IMR-90 (cell line): ENCODE data around the gene USP20. TPM values are rescaled to one million over a fixed set of nuclear protein-coding genes. Genes with fewer than 3 reads are reported as not detected.

Experiments
- ATAC-seq: fragments of 200-7000 bp; cut with Tn5 transposase; 2 replicates; pipeline ENCODE4 v1.9.1; 2020; ENCODE audit warnings: low read depth, mild to moderate bottlenecking, moderate library complexity
- BruUV-seq: library from RNA; stranded (reverse); fragments of 400-500 nt; replicated peaks from 2 replicates; lab custom pipeline; 2021; lab: Mats Ljungman, UMichigan
- CTCF ChIA-PET: fragments of 300-600 bp; formaldehyde crosslinking; extraction: SDS; loops from one replicate; lab custom pipeline; 2021; ENCODE audit warnings: antibody characterized with exemption; lab: Yijun Ruan, JAX
- POLR2A ChIA-PET: fragments of 300-600 bp; sonication (Branson Sonifier 250); formaldehyde crosslinking; loops from one replicate; lab custom pipeline; 2022; ENCODE audit warnings: antibody characterized with exemption; ENCODE audit not compliant: unreplicated experiment; lab: Charles Lee
- DNase-seq: peaks from one replicate; pipeline ENCODE4 v3.0.0; 2013
- H2AFZ ChIP-seq: replicated peaks from 2 replicates; pipeline ENCODE3; 2013; ENCODE audit warnings: low read length, mild to moderate bottlenecking; ENCODE audit not compliant: poor library complexity
- H2AK5ac ChIP-seq: 2 replicates; pipeline ENCODE4 v1.6.1; 2013; ENCODE audit warnings: low read depth, low read length, inconsistent platforms
- H2AK9ac ChIP-seq: replicated peaks from 2 replicates; pipeline ENCODE3; 2013; ENCODE audit warnings: mild to moderate bottlenecking, low read depth, low read length, moderate library complexity; ENCODE audit not compliant: poor library complexity
- H2BK120ac ChIP-seq: 2 replicates; pipeline ENCODE4 v1.6.1; 2013; ENCODE audit warnings: low read depth, low read length, inconsistent platforms
- H2BK15ac ChIP-seq: 3 replicates; pipeline ENCODE4 v1.6.1; 2013; ENCODE audit warnings: low read depth, low read length, inconsistent platforms
- H2BK20ac ChIP-seq: 2 replicates; pipeline ENCODE4 v1.6.1; 2013; ENCODE audit warnings: low read depth, mild to moderate bottlenecking, inconsistent platforms, low read length, moderate library complexity
- H2BK5ac ChIP-seq: 2 replicates; pipeline ENCODE4 v1.6.1; 2013; ENCODE audit warnings: mild to moderate bottlenecking, low read depth, low read length, inconsistent platforms; ENCODE audit not compliant: poor library complexity, severe bottlenecking
- H3K14ac ChIP-seq: replicated peaks from 2 replicates; pipeline ENCODE4 v1.6.1; 2013; ENCODE audit warnings: low read depth, low read length, inconsistent platforms
- H3K18ac ChIP-seq: 2 replicates; pipeline ENCODE4 v1.6.1; 2013; ENCODE audit warnings: low read depth, low read length, control low read depth
- H3K23ac ChIP-seq: 2 replicates; pipeline ENCODE4 v1.6.1; 2013; ENCODE audit warnings: low read depth, low read length, inconsistent platforms
- H3K27ac ChIP-seq: 2 replicates; pipeline ENCODE4 v1.5.1; 2013; ENCODE audit warnings: mild to moderate bottlenecking, control low read depth, low read length; ENCODE audit not compliant: insufficient read depth
- H3K27me3 ChIP-seq: 2 replicates; pipeline ENCODE4 v1.6.1; 2013; ENCODE audit warnings: low read length; ENCODE audit not compliant: control insufficient read depth, insufficient read depth
- H3K36me3 ChIP-seq: 2 replicates; pipeline ENCODE4 v1.6.1; 2013; ENCODE audit warnings: low read length, mixed read lengths; ENCODE audit not compliant: control insufficient read depth, insufficient read depth
- H3K4ac ChIP-seq: 2 replicates; pipeline ENCODE4 v1.6.1; 2013; ENCODE audit warnings: low read depth, low read length, inconsistent platforms
- H3K4me1 ChIP-seq: 2 replicates; pipeline ENCODE4 v1.6.1; 2013; ENCODE audit warnings: low read length, mixed read lengths; ENCODE audit not compliant: control insufficient read depth, insufficient read depth
- H3K4me2 ChIP-seq: 2 replicates; pipeline ENCODE4 v1.6.1; 2013; ENCODE audit warnings: low read depth, mild to moderate bottlenecking, control low read depth, low read length, moderate library complexity
- H3K4me3 ChIP-seq: 2 replicates; pipeline ENCODE4 v1.5.1; 2013; ENCODE audit warnings: low read depth, mild to moderate bottlenecking, control low read depth, low read length, moderate library complexity; ENCODE audit not compliant: insufficient read depth
- H3K56ac ChIP-seq: 2 replicates; pipeline ENCODE4 v1.6.1; 2013; ENCODE audit warnings: low read length, inconsistent platforms; ENCODE audit not compliant: insufficient read depth; ENCODE audit errors: extremely low read depth
- H3K79me1 ChIP-seq, 2 experiments: 2 replicates each; pipeline ENCODE4 v1.6.1; 2013; ENCODE audit warnings: low read length in 2 of 2, inconsistent platforms in 1 of 2, low read depth in 1 of 2
- H3K9ac ChIP-seq: 2 replicates; pipeline ENCODE4 v1.6.1; 2013; ENCODE audit warnings: low read depth, low read length, control low read depth
- H3K9me1 ChIP-seq: 2 replicates; pipeline ENCODE4 v1.6.1; 2013; ENCODE audit warnings: low read length, inconsistent platforms; ENCODE audit not compliant: insufficient read depth
- H3K9me3 ChIP-seq: 2 replicates; pipeline ENCODE4 v1.6.1; 2013; ENCODE audit warnings: low read length; ENCODE audit not compliant: control insufficient read depth, insufficient read depth
- H4K20me1 ChIP-seq: 2 replicates; pipeline ENCODE4 v1.6.1; 2013; ENCODE audit warnings: low read length, inconsistent platforms; ENCODE audit not compliant: insufficient read depth
- H4K5ac ChIP-seq: 2 replicates; pipeline ENCODE4 v1.6.1; 2013; ENCODE audit warnings: mild to moderate bottlenecking, low read depth, low read length, control low read depth
- H4K8ac ChIP-seq, 2 experiments: 2 replicates each; pipeline ENCODE4 v1.6.1; 2013; ENCODE audit warnings: low read depth in 2 of 2, low read length in 2 of 2, control low read depth in 1 of 2, inconsistent platforms in 1 of 2
- H4K91ac ChIP-seq: 2 replicates; pipeline ENCODE4 v1.6.1; 2013; ENCODE audit warnings: low read depth, low read length, inconsistent platforms; ENCODE audit not compliant: insufficient read depth
- MXI1 ChIP-seq: IDR thresholded peaks from 2 replicates; pipeline ENCODE4 v1.6.1; 2012; ENCODE audit warnings: low read depth, mild to moderate bottlenecking, low read length, moderate library complexity, borderline replicate concordance
- RAD21 ChIP-seq: IDR thresholded peaks from 2 replicates; pipeline ENCODE4 v1.6.1; 2012; ENCODE audit warnings: low read length, improper control_type of control experiment
- WGBS, 2 experiments: methylation state at CpG; one replicate each; pipeline versions ENCODE4 v1.1.5 to v1.1.7; 2013; ENCODE audit warnings: missing lambda C conversion rate in 2 of 2; ENCODE audit not compliant: insufficient read length in 1 of 2; ENCODE audit errors: extremely low coverage in 2 of 2; 5-methylcytosine and 5-hydroxymethylcytosine counted together
- dilution Hi-C: fragments of 300-500 bp; cut with HindIII; formaldehyde crosslinking; loops from one replicate; pipeline ENCODE4 v1.14.3; 2018; ENCODE audit warnings: low sequenced_read_pairs; ENCODE audit not compliant: unreplicated experiment
- in situ Hi-C: fragments of 300-500 bp; cut with MboI; formaldehyde crosslinking; loops from 3 replicates; pipeline ENCODE4 v1.14.3; 2019; ENCODE audit warnings: low sequenced_read_pairs, inconsistent platforms, mixed read lengths
- intact Hi-C: fragments of 100-400 bp; cut with micrococcal nuclease; formaldehyde crosslinking; loops from 2 replicates; pipeline ENCODE4 v1.10.0; 2022
- polyA plus RNA-seq, 3 experiments: library from polyadenylated mRNA; depleted of rRNA; stranded (reverse); fragments of >200 nt; gene quantifications; 2 replicates each; pipeline ENCODE4 v1.2.3, GENCODE V29; 2012; ENCODE audit warnings: low replicate concordance in 1 of 3
- total RNA-seq: library from RNA; depleted of rRNA; stranded (reverse); fragments of >200 nt; gene quantifications from 2 replicates; pipeline ENCODE4 v1.2.3, GENCODE V29; 2012

USP20 gene
- total and polyA plus RNA-seq, 2 of the 4 experiments (the other 2 are of a cell fraction): 3.8 to 21.6 TPM

GRCh38 chr9:129845373-129845772 lies 10.1 kb downstream of the USP20 start:
- Histone ChIP-seq H2BK15ac (no peak overlapping the region), H2BK5ac (no peak overlapping the region), H3K9me1 (no peaks in the 10 kb centered on the region), H2AK5ac (no peak overlapping the region), H3K4me2 (no peak overlapping the region), H2BK20ac (no peak overlapping the region), H3K27me3 (no peaks in the 10 kb centered on the region), H4K20me1 (peaks cover 5% of the 10 kb centered on the region), H3K79me1 (peaks cover 14 to 21% of the 10 kb centered on the region in 2 experiments), H3K14ac (no peak overlapping the region), H4K8ac (no peak overlapping the region), H2AFZ (no peak overlapping the region), H4K5ac (no peak overlapping the region), H3K9ac (no peak overlapping the region), H3K36me3 (peaks cover 11% of the 10 kb centered on the region), H3K4me1 (no peaks in the 10 kb centered on the region), H2BK120ac (no peak overlapping the region), H3K9me3 (no peaks in the 10 kb centered on the region), H3K27ac (no peak overlapping the region), H3K18ac (no peak overlapping the region), H2AK9ac (no peak overlapping the region), H4K91ac (no peak overlapping the region), H3K4ac (no peak overlapping the region), H3K4me3 (no peak overlapping the region), H3K23ac (no peak overlapping the region), H3K56ac (no peak overlapping the region)
- intact Hi-C loops (no loop called here), dilution Hi-C loops (no loop called here), in situ Hi-C loops (no loop called here)
- ChIA-PET POLR2A (no interaction called here), CTCF (no interaction called here)
- DNase-seq: no peak
- WGBS, 2 experiments: no CpG with 5 or more reads among the region's 2 CpGs
- BruUV-seq: no TSS peak
- no peak for ATAC-seq
- no peak for TF ChIP-seq RAD21
- TF ChIP-seq MXI1: no peak
